WTC11 (cell line): ENCODE results near the gene CYB561D1. TPM values are rescaled to one million over a fixed set of nuclear protein-coding genes. Genes with fewer than 3 reads are reported as not detected.
A peak's percentile ranks its signal among the peaks of the same experiment; 100 is the strongest.

Experiments
- ATAC-seq: fragments of 200-7000 bp; cut with Tn5 transposase; 2 replicates; pipeline ENCODE4 v1.10.0; 2021; ENCODE audit warnings: mild to moderate bottlenecking, moderate library complexity
- CTCF ChIA-PET: fragments of 300-600 bp; sonication (Branson Sonifier 250); formaldehyde crosslinking; loops from one replicate; lab custom pipeline; 2021; ENCODE audit warnings: antibody characterized with exemption; lab: Charles Lee
- POLR2A ChIA-PET: fragments of 350-600 bp; sonication (Branson Sonifier 250); formaldehyde crosslinking; loops from one replicate; lab custom pipeline; 2021; ENCODE audit warnings: antibody characterized with exemption; lab: Charles Lee
- DNase-seq: peaks from one replicate; pipeline ENCODE4 v3.0.0; 2021; ENCODE audit warnings: low spot score
- H3K27ac Mint-ChIP-seq: 2 replicates; pipeline ENCODE4 v1.8.0; 2021; ENCODE audit warnings: mixed read lengths
- H3K27me3 Mint-ChIP-seq: 2 replicates; pipeline ENCODE4 v1.8.0; 2021; ENCODE audit warnings: low read depth, mild to moderate bottlenecking, moderate library complexity, mixed read lengths
- H3K36me3 Mint-ChIP-seq: 2 replicates; pipeline ENCODE4 v1.8.0; 2021; ENCODE audit warnings: mixed read lengths
- H3K4me1 Mint-ChIP-seq: 2 replicates; pipeline ENCODE4 v1.8.0; 2022; ENCODE audit warnings: mixed read lengths
- H3K4me3 Mint-ChIP-seq: 2 replicates; pipeline ENCODE4 v1.8.0; 2021; ENCODE audit warnings: mild to moderate bottlenecking, moderate library complexity, mixed read lengths
- H3K9me3 Mint-ChIP-seq: 2 replicates; pipeline ENCODE4 v1.8.0; 2021; ENCODE audit warnings: mixed read lengths
- CREM ChIP-seq: sonication (generic); formaldehyde crosslinking; IDR thresholded peaks from 2 replicates; pipeline ENCODE4 v1.8.1; 2022; ENCODE audit warnings: mild to moderate bottlenecking, missing genetic modification reagents, moderate library complexity
- EMX1 ChIP-seq: fragments of 250-450 bp; sonication (Bioruptor Pico); IDR thresholded peaks from 2 replicates; pipeline ENCODE4 v1.8.0; 2021; ENCODE audit warnings: mild to moderate bottlenecking
- ETV6 ChIP-seq: sonication (generic); formaldehyde crosslinking; IDR thresholded peaks from 2 replicates; pipeline ENCODE4 v1.8.1; 2022; ENCODE audit warnings: mild to moderate bottlenecking, missing genetic modification reagents
- FOXJ3 ChIP-seq: sonication (generic); formaldehyde crosslinking; IDR thresholded peaks from 2 replicates; pipeline ENCODE4 v1.9.0; 2021; ENCODE audit warnings: missing genetic modification reagents, mild to moderate bottlenecking, borderline replicate concordance
- FOXK1 ChIP-seq: sonication (generic); formaldehyde crosslinking; IDR thresholded peaks from 2 replicates; pipeline ENCODE4 v1.8.0; 2022; ENCODE audit warnings: mild to moderate bottlenecking, moderate library complexity, missing genetic modification reagents
- FOXP1 ChIP-seq: sonication (generic); formaldehyde crosslinking; IDR thresholded peaks from 2 replicates; pipeline ENCODE4 v1.8.0; 2022; ENCODE audit warnings: missing genetic modification reagents, mild to moderate bottlenecking, moderate library complexity, borderline replicate concordance
- GABPB1 ChIP-seq: sonication (generic); formaldehyde crosslinking; IDR thresholded peaks from 2 replicates; pipeline ENCODE4 v1.8.1; 2023; ENCODE audit warnings: mild to moderate bottlenecking, missing genetic modification reagents
- KAT7 ChIP-seq: sonication (generic); formaldehyde crosslinking; IDR thresholded peaks from 2 replicates; pipeline ENCODE4 v1.8.1; 2023; ENCODE audit warnings: missing genetic modification reagents, mild to moderate bottlenecking, borderline replicate concordance
- MYBL2 ChIP-seq: sonication (generic); formaldehyde crosslinking; IDR thresholded peaks from 2 replicates; pipeline ENCODE4 v1.8.1; 2023; ENCODE audit warnings: mild to moderate bottlenecking, moderate library complexity, missing genetic modification reagents
- PRRX2 ChIP-seq: fragments of 250-450 bp; sonication (Bioruptor Pico); IDR thresholded peaks from 2 replicates; pipeline ENCODE4 v1.8.0; 2021; ENCODE audit warnings: mild to moderate bottlenecking
- SMAD3 ChIP-seq: sonication (generic); formaldehyde crosslinking; IDR thresholded peaks from 2 replicates; pipeline ENCODE4 v1.8.0; 2022; ENCODE audit warnings: missing genetic modification reagents, mild to moderate bottlenecking, borderline replicate concordance
- ZBTB21 ChIP-seq: sonication (generic); formaldehyde crosslinking; IDR thresholded peaks from 2 replicates; pipeline ENCODE4 v1.8.1; 2023; ENCODE audit warnings: mild to moderate bottlenecking, missing genetic modification reagents, borderline replicate concordance
- ZNF121 ChIP-seq: sonication (generic); formaldehyde crosslinking; IDR thresholded peaks from 2 replicates; pipeline ENCODE4 v1.8.0; 2023; ENCODE audit warnings: missing genetic modification reagents
- ZNF416 ChIP-seq: fragments of 250-450 bp; sonication (Bioruptor Pico); IDR thresholded peaks from 2 replicates; pipeline ENCODE4 v1.9.0; 2021; ENCODE audit warnings: mild to moderate bottlenecking, inconsistent platforms
- ZNF423 ChIP-seq: fragments of 250-450 bp; sonication (Bioruptor Pico); IDR thresholded peaks from 2 replicates; pipeline ENCODE4 v2.1.2; 2022; ENCODE audit warnings: mild to moderate bottlenecking, moderate library complexity
- total RNA-seq: library from RNA; stranded (reverse); gene quantifications from 3 replicates; pipeline ENCODE4 v1.2.3, GENCODE V29; 2021
- TF ChIP-seq, protein P1 (sequence below): sonication (generic); formaldehyde crosslinking; IDR thresholded peaks from 2 replicates; pipeline ENCODE4 v1.8.0; 2022; ENCODE audit warnings: mild to moderate bottlenecking, missing genetic modification reagents
- TF ChIP-seq, protein P2 (sequence below): sonication (generic); formaldehyde crosslinking; IDR thresholded peaks from 2 replicates; pipeline ENCODE4 v1.8.1; 2023; ENCODE audit warnings: mild to moderate bottlenecking, missing genetic modification reagents, moderate library complexity
- TF ChIP-seq, protein P3 (sequence below): sonication (generic); formaldehyde crosslinking; IDR thresholded peaks from 2 replicates; pipeline ENCODE4 v1.8.1; 2022; ENCODE audit warnings: missing genetic modification reagents, borderline replicate concordance
- TF ChIP-seq, protein P4 (sequence below): sonication (generic); formaldehyde crosslinking; IDR thresholded peaks from 2 replicates; pipeline ENCODE4 v1.8.0; 2023; ENCODE audit warnings: missing genetic modification reagents, mild to moderate bottlenecking, borderline replicate concordance
- TF ChIP-seq, protein P5 (sequence below): fragments of 250-450 bp; sonication (Bioruptor Pico); IDR thresholded peaks from 2 replicates; pipeline ENCODE4 v1.9.0; 2021; ENCODE audit warnings: mild to moderate bottlenecking, borderline replicate concordance
- TF ChIP-seq, protein P6 (sequence below): fragments of 250-450 bp; sonication (Bioruptor Pico); IDR thresholded peaks from 2 replicates; pipeline ENCODE4 v2.1.2; 2022; ENCODE audit warnings: mild to moderate bottlenecking, moderate library complexity

The CYB561D1 gene
- total RNA-seq, 1 experiment from 2014 or later, result 6.7 TPM

DNA sequence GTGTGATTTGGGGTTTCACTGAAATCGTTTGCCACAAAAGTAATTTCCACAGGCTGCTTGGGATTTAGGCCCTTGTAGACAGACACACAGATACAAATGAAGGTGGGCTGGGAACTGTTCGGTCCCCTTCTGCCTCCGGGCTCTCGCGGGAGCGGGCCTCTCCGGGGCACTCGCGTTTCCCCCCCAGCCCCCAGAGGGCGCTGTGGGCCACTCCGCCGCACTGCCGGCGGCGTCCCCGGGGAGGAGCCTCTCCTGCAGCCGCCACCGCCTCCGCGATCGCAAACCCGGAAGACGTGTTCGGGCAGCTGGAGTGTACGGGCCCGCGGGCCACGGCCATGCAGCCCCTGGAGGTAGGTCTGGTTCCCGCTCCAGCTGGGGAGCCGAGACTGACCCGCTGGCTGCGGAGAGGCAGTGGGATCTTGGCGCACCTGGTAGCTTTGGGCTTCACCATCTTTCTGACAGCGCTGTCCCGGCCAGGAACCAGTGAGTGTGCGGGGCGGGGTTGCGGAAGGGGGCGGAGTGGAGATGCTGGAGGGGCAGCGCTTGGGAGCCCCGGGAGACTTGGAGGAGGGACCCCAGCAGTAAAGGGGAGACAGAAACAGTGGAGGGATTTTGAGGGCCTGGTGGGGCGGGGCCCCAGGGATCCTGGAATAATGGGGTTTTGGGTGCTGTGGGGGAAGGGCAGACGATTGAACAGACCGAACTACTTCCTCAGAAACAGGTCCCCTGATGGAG, at the start of gene CYB561D1 (continued):
- TF ChIP-seq MYBL2 (CRISPR knock-in tag), result peak; percentile 81; the same call in 1 of the 2 replicates
- peak; percentile 72; the same call in 1 of the 2 replicates for TF ChIP-seq CREM (CRISPR knock-in tag)
- no peak for TF ChIP-seq EMX1 (CRISPR knock-in tag)
- no peak for TF ChIP-seq PRRX2 (CRISPR knock-in tag)
- no peak for TF ChIP-seq ZBTB21 (CRISPR knock-in tag)
- TF ChIP-seq, protein P1, sequence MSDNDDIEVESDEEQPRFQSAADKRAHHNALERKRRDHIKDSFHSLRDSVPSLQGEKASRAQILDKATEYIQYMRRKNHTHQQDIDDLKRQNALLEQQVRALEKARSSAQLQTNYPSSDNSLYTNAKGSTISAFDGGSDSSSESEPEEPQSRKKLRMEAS (CRISPR knock-in tag), result peak; percentile 78
- TF ChIP-seq FOXP1 (CRISPR knock-in tag), result peak; percentile 51; the same call in 1 of the 2 replicates
- TF ChIP-seq ZNF423, result peak; percentile 15; the same call in 1 of the 2 replicates
- TF ChIP-seq ZNF121, result 0 out of 2 replicates have a peak, but pooled peaks have one; percentile 47
- TF ChIP-seq ETV6 (CRISPR knock-in tag), result peak; percentile 69; the same call in 1 of the 2 replicates
- TF ChIP-seq, protein P2, sequence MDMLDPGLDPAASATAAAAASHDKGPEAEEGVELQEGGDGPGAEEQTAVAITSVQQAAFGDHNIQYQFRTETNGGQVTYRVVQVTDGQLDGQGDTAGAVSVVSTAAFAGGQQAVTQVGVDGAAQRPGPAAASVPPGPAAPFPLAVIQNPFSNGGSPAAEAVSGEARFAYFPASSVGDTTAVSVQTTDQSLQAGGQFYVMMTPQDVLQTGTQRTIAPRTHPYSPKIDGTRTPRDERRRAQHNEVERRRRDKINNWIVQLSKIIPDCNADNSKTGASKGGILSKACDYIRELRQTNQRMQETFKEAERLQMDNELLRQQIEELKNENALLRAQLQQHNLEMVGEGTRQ (CRISPR knock-in tag), result no peak
- peak; percentile 67; the same call in 1 of the 2 replicates for TF ChIP-seq FOXK1 (CRISPR knock-in tag)
- no peak for TF ChIP-seq ZNF416 (CRISPR knock-in tag)
- TF ChIP-seq KAT7 (CRISPR knock-in tag), result peak; percentile 76
- TF ChIP-seq, protein P3, sequence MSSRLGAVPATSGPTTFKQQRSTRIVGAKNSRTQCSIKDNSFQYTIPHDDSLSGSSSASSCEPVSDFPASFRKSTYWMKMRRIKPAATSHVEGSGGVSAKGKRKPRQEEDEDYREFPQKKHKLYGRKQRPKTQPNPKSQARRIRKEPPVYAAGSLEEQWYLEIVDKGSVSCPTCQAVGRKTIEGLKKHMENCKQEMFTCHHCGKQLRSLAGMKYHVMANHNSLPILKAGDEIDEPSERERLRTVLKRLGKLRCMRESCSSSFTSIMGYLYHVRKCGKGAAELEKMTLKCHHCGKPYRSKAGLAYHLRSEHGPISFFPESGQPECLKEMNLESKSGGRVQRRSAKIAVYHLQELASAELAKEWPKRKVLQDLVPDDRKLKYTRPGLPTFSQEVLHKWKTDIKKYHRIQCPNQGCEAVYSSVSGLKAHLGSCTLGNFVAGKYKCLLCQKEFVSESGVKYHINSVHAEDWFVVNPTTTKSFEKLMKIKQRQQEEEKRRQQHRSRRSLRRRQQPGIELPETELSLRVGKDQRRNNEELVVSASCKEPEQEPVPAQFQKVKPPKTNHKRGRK (CRISPR knock-in tag), result no peak
- TF ChIP-seq FOXJ3, result no peak
- peak; percentile 38; the same call in 1 of the 2 replicates for TF ChIP-seq GABPB1 (CRISPR knock-in tag)
- TF ChIP-seq, protein P4, sequence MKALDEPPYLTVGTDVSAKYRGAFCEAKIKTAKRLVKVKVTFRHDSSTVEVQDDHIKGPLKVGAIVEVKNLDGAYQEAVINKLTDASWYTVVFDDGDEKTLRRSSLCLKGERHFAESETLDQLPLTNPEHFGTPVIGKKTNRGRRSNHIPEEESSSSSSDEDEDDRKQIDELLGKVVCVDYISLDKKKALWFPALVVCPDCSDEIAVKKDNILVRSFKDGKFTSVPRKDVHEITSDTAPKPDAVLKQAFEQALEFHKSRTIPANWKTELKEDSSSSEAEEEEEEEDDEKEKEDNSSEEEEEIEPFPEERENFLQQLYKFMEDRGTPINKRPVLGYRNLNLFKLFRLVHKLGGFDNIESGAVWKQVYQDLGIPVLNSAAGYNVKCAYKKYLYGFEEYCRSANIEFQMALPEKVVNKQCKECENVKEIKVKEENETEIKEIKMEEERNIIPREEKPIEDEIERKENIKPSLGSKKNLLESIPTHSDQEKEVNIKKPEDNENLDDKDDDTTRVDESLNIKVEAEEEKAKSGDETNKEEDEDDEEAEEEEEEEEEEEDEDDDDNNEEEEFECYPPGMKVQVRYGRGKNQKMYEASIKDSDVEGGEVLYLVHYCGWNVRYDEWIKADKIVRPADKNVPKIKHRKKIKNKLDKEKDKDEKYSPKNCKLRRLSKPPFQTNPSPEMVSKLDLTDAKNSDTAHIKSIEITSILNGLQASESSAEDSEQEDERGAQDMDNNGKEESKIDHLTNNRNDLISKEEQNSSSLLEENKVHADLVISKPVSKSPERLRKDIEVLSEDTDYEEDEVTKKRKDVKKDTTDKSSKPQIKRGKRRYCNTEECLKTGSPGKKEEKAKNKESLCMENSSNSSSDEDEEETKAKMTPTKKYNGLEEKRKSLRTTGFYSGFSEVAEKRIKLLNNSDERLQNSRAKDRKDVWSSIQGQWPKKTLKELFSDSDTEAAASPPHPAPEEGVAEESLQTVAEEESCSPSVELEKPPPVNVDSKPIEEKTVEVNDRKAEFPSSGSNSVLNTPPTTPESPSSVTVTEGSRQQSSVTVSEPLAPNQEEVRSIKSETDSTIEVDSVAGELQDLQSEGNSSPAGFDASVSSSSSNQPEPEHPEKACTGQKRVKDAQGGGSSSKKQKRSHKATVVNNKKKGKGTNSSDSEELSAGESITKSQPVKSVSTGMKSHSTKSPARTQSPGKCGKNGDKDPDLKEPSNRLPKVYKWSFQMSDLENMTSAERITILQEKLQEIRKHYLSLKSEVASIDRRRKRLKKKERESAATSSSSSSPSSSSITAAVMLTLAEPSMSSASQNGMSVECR (CRISPR knock-in tag), result peak; percentile 83; the same call in 1 of the 2 replicates

DNA sequence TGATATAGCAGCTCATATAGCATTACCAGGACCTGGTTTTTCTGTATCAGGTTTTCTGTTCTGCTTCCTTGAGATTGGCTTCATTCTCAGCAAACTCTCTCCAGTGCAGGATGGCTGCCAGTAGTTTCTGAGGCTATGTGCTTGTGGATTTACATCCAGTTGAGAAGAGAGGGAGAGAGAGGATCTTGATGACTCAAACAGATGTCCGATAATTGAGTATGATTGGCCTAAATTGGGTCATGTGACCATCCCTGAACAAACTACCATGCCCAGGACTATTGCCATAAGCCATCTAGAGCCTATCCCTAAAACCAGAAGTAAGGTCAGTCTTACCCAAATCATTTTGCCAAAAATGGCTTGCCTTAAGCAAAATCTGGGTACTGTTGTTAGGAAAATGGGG, 49.5 kb upstream of the CYB561D1 start:
- Mint-ChIP-seq H3K9me3 (no peaks in the 10 kb centered on the region), H3K4me3 (no peak overlapping the region), H3K4me1 (no peaks in the 10 kb centered on the region), H3K27ac (no peak overlapping the region), H3K27me3 (peaks cover 16% of the 10 kb centered on the region), H3K36me3 (no peaks in the 10 kb centered on the region)
- DNase-seq (no peak), ATAC-seq (no peak)
- ChIA-PET POLR2A (no interaction called here), CTCF (interaction anchor here (1.0 kb wide), 1 partner anchor 49 kb away, joined by 4 read pairs; the partner anchor contains the start of gene CYB561D1)
- TF ChIP-seq, protein P5, sequence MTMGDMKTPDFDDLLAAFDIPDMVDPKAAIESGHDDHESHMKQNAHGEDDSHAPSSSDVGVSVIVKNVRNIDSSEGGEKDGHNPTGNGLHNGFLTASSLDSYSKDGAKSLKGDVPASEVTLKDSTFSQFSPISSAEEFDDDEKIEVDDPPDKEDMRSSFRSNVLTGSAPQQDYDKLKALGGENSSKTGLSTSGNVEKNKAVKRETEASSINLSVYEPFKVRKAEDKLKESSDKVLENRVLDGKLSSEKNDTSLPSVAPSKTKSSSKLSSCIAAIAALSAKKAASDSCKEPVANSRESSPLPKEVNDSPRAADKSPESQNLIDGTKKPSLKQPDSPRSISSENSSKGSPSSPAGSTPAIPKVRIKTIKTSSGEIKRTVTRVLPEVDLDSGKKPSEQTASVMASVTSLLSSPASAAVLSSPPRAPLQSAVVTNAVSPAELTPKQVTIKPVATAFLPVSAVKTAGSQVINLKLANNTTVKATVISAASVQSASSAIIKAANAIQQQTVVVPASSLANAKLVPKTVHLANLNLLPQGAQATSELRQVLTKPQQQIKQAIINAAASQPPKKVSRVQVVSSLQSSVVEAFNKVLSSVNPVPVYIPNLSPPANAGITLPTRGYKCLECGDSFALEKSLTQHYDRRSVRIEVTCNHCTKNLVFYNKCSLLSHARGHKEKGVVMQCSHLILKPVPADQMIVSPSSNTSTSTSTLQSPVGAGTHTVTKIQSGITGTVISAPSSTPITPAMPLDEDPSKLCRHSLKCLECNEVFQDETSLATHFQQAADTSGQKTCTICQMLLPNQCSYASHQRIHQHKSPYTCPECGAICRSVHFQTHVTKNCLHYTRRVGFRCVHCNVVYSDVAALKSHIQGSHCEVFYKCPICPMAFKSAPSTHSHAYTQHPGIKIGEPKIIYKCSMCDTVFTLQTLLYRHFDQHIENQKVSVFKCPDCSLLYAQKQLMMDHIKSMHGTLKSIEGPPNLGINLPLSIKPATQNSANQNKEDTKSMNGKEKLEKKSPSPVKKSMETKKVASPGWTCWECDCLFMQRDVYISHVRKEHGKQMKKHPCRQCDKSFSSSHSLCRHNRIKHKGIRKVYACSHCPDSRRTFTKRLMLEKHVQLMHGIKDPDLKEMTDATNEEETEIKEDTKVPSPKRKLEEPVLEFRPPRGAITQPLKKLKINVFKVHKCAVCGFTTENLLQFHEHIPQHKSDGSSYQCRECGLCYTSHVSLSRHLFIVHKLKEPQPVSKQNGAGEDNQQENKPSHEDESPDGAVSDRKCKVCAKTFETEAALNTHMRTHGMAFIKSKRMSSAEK (CRISPR knock-in tag), result no peak
- TF ChIP-seq, protein P6, sequence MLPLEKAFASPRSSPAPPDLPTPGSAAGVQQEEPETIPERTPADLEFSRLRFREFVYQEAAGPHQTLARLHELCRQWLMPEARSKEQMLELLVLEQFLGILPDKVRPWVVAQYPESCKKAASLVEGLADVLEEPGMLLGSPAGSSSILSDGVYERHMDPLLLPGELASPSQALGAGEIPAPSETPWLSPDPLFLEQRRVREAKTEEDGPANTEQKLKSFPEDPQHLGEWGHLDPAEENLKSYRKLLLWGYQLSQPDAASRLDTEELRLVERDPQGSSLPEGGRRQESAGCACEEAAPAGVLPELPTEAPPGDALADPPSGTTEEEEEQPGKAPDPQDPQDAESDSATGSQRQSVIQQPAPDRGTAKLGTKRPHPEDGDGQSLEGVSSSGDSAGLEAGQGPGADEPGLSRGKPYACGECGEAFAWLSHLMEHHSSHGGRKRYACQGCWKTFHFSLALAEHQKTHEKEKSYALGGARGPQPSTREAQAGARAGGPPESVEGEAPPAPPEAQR, result no peak
- TF ChIP-seq EMX1 (CRISPR knock-in tag) (no peak), SMAD3 (CRISPR knock-in tag) (no peak)
- TF ChIP-seq, protein P2 (CRISPR knock-in tag), result no peak
